SK-N-SH (cell line): ENCODE results near the gene ABCA6. TPM values are rescaled to one million over a fixed set of nuclear protein-coding genes. Genes with fewer than 3 reads are reported as not detected.

Experiments
- CTCF ChIA-PET: fragments of 300-600, 350-600 bp; formaldehyde crosslinking; extraction: SDS; loops from one replicate; lab custom pipeline; 2021; lab: Yijun Ruan, JAX
- POLR2A ChIA-PET: fragments of 350-600 bp; sonication (Branson Sonifier 250); formaldehyde crosslinking; extraction: SDS; loops from one replicate; lab custom pipeline; 2020; ENCODE audit warnings: antibody characterized with exemption, inconsistent platforms; lab: Yijun Ruan, JAX
- DNase-seq: peaks from one replicate; pipeline ENCODE4 v3.0.0; 2012
- H2AFZ ChIP-seq: fragments of 200-600 bp; sonication (generic); 2 replicates; pipeline ENCODE4 v1.8.1; 2016; ENCODE audit warnings: antibody characterized with exemption, mild to moderate bottlenecking, low read depth
- H3F3A ChIP-seq: fragments of 200-600 bp; sonication (generic); replicated peaks from 2 replicates; pipeline ENCODE3; 2016; ENCODE audit warnings: antibody characterized with exemption, mild to moderate bottlenecking; ENCODE audit not compliant: insufficient read depth
- H3K27ac ChIP-seq, 2 experiments: fragments of 200-500 bp in 1 of 2; fragments of 200-600 bp in 1 of 2; sonication (Bioruptor generic) in 1 of 2; sonication (generic), shearing (Covaris generic) in 1 of 2; 2 replicates each; pipeline versions ENCODE4 v1.5.1 to v1.6.1; 2014 to 2016; ENCODE audit warnings: low read depth in 2 of 2, inconsistent platforms in 1 of 2, low read length in 1 of 2, mild to moderate bottlenecking in 1 of 2, mixed read lengths in 1 of 2
- H3K27me3 ChIP-seq: fragments of 200-600 bp; sonication (generic), shearing (Covaris generic); 2 replicates; pipeline ENCODE4 v1.6.1; 2016; ENCODE audit warnings: mixed run types; ENCODE audit not compliant: insufficient read depth
- H3K36me3 ChIP-seq, 2 experiments: fragments of 200-500 bp in 1 of 2; fragments of 200-600 bp in 1 of 2; sonication (Bioruptor generic) in 1 of 2; sonication (generic) in 1 of 2; replicated peaks in 1 of 2; 2 replicates each; pipeline versions ENCODE3 to v1.5.1; 2014 to 2016; ENCODE audit warnings: low read length in 1 of 2, mild to moderate bottlenecking in 1 of 2; ENCODE audit not compliant: insufficient read depth in 2 of 2, control insufficient read depth in 1 of 2
- H3K4me1 ChIP-seq, 2 experiments: fragments of 200-500 bp in 1 of 2; fragments of 200-600 bp in 1 of 2; sonication (Bioruptor generic) in 1 of 2; sonication (generic), shearing (Covaris generic) in 1 of 2; 2 replicates each; pipeline versions ENCODE4 v1.5.1 to v1.6.1; 2014 to 2016; ENCODE audit warnings: low read depth in 1 of 2, low read length in 1 of 2, mixed run types in 1 of 2; ENCODE audit not compliant: insufficient read depth in 2 of 2, control insufficient read depth in 1 of 2
- H3K4me2 ChIP-seq: fragments of 200-600 bp; sonication (generic), shearing (Covaris generic); 2 replicates; pipeline ENCODE4 v1.6.1; 2017; ENCODE audit warnings: mixed run types
- H3K4me3 ChIP-seq, 2 experiments: fragments of 200-500 bp in 1 of 2; fragments of 200-600 bp in 1 of 2; sonication (Bioruptor generic) in 1 of 2; sonication (generic), shearing (Covaris generic) in 1 of 2; 2 replicates each; pipeline versions ENCODE4 v1.5.1 to v1.8.1; 2014 to 2016; ENCODE audit warnings: low read depth in 2 of 2, inconsistent platforms in 1 of 2, low read length in 1 of 2, mild to moderate bottlenecking in 1 of 2, mixed read lengths in 1 of 2, moderate library complexity in 1 of 2
- H3K79me2 ChIP-seq: fragments of 200-600 bp; sonication (generic); 2 replicates; pipeline ENCODE4 v1.8.1; 2017; ENCODE audit warnings: mild to moderate bottlenecking; ENCODE audit not compliant: insufficient read depth
- H3K9ac ChIP-seq: fragments of 200-600 bp; sonication (generic); 2 replicates; pipeline ENCODE4 v1.6.1; 2017; ENCODE audit warnings: mixed run types
- H3K9me2 ChIP-seq: fragments of 200-600 bp; sonication (generic); 2 replicates; pipeline ENCODE4 v1.6.1; 2017; ENCODE audit warnings: mixed run types
- H3K9me3 ChIP-seq: fragments of 200-600 bp; sonication (generic); 2 replicates; pipeline ENCODE4 v1.6.1; 2017; ENCODE audit warnings: mixed run types, mild to moderate bottlenecking, moderate library complexity
- H4K20me1 ChIP-seq: fragments of 200-600 bp; sonication (generic); 2 replicates; pipeline ENCODE4 v1.6.1; 2017; ENCODE audit warnings: mild to moderate bottlenecking, mixed run types; ENCODE audit not compliant: insufficient read depth
- CHD2 ChIP-seq: fragments of 150-350 bp; IDR thresholded peaks from 2 replicates; pipeline ENCODE4 v1.6.1; 2018; ENCODE audit warnings: low read length; ENCODE audit not compliant: partially characterized antibody
- CTCF ChIP-seq: fragments of 200-600 bp; sonication (generic); IDR thresholded peaks from 2 replicates; pipeline ENCODE4 v1.6.1; 2017; ENCODE audit warnings: antibody characterized with exemption, mild to moderate bottlenecking, moderate library complexity
- EP300 ChIP-seq, 2 experiments: IDR thresholded peaks; 2 replicates each; pipeline versions ENCODE4 v1.4.0 to v1.6.1; 2012; ENCODE audit warnings: borderline replicate concordance in 1 of 2, low read depth in 1 of 2, low read length in 1 of 2
- EZH2phosphoT487 ChIP-seq: fragments of 200-600 bp; sonication (generic); IDR thresholded peaks from 2 replicates; pipeline ENCODE4 v1.6.1; 2017; ENCODE audit warnings: low read depth, mixed run types, mild to moderate bottlenecking, antibody characterized with exemption, moderate library complexity, borderline replicate concordance
- FOSL2 ChIP-seq: IDR thresholded peaks from 2 replicates; pipeline ENCODE4 v1.4.0; 2012; ENCODE audit warnings: low read depth, mild to moderate bottlenecking, moderate library complexity, borderline replicate concordance
- FOXJ3 ChIP-seq: sonication (generic); formaldehyde crosslinking; IDR thresholded peaks from 2 replicates; pipeline ENCODE4 v1.5.1; 2020; ENCODE audit warnings: mild to moderate bottlenecking, missing genetic modification reagents
- FOXM1 ChIP-seq: IDR thresholded peaks from 2 replicates; pipeline ENCODE4 v1.4.0; 2012; ENCODE audit warnings: low read depth, mild to moderate bottlenecking
- GABPA ChIP-seq: IDR thresholded peaks from 2 replicates; pipeline ENCODE4 v1.4.0; 2012; ENCODE audit warnings: low read depth, mild to moderate bottlenecking
- GATA2 ChIP-seq: sonication (generic); formaldehyde crosslinking; IDR thresholded peaks from 2 replicates; pipeline ENCODE4 v1.5.0; 2020; ENCODE audit warnings: mild to moderate bottlenecking, missing genetic modification reagents
- MXI1 ChIP-seq: IDR thresholded peaks from 2 replicates; pipeline ENCODE4 v1.6.1; 2012; ENCODE audit warnings: mild to moderate bottlenecking, low read depth, low read length, improper control_type of control experiment
- NRF1 ChIP-seq: IDR thresholded peaks from 2 replicates; pipeline ENCODE4 v1.6.1; 2012; ENCODE audit warnings: low read depth, mild to moderate bottlenecking, low read length
- POLR2AphosphoS5 ChIP-seq: IDR thresholded peaks from 2 replicates; pipeline ENCODE4 v1.6.1; 2012; ENCODE audit warnings: low read depth, low read length
- RAD21 ChIP-seq: IDR thresholded peaks from 2 replicates; pipeline ENCODE4 v1.6.1; 2012; ENCODE audit warnings: mild to moderate bottlenecking, low read length
- RCOR1 ChIP-seq: fragments of 150-350 bp; IDR thresholded peaks from 2 replicates; pipeline ENCODE4 v1.6.1; 2017; ENCODE audit warnings: antibody characterized with exemption, low read length
- SMC3 ChIP-seq: IDR thresholded peaks from 2 replicates; pipeline ENCODE4 v1.6.1; 2012; ENCODE audit warnings: low read depth, low read length, improper control_type of control experiment
- TAF1 ChIP-seq: IDR thresholded peaks from 2 replicates; pipeline ENCODE4 v1.6.1; 2012; ENCODE audit warnings: low read depth, mild to moderate bottlenecking, low read length, moderate library complexity, borderline replicate concordance
- TCF12 ChIP-seq: IDR thresholded peaks from 2 replicates; pipeline ENCODE4 v1.4.0; 2012
- TEAD4 ChIP-seq: IDR thresholded peaks from 2 replicates; pipeline ENCODE4 v1.4.0; 2012; ENCODE audit warnings: mild to moderate bottlenecking, borderline replicate concordance; ENCODE audit not compliant: insufficient read depth
- WGBS: methylation state at CpG from one replicate; pipeline ENCODE4 v1.1.6; 2017; ENCODE audit warnings: low lambda C conversion rate; 5-methylcytosine and 5-hydroxymethylcytosine counted together
- polyA plus RNA-seq, 3 experiments: library from polyadenylated mRNA; depleted of rRNA; stranded (reverse); fragments of >200 nt; gene quantifications; 2 replicates each; pipeline ENCODE4 v1.2.3, GENCODE V29; 2012
- TF ChIP-seq, protein P1 (sequence below): fragments of 150-350 bp; IDR thresholded peaks from 2 replicates; pipeline ENCODE4 v1.6.1; 2016; ENCODE audit warnings: mild to moderate bottlenecking, low read depth, low read length

ABCA6 gene
- polyA plus RNA-seq, 1 of the 3 experiments (the other 2 are of a cell fraction), result 0.15 TPM

- Histone ChIP-seq H3K4me1 (peaks cover 0 to 6% of the 10 kb centered on the region in 2 experiments; a peak in 2 of 4 replicates), H2AFZ (peak overlapping the region; percentile 20; the same call in 1 of the 2 replicates), H3K4me2 (no peak overlapping the region), H4K20me1 (no peaks in the 10 kb centered on the region), H3K27me3 (no peaks in the 10 kb centered on the region; the same call in 1 of the 2 replicates), H3F3A (no peaks in the 10 kb centered on the region), H3K9ac (no peak overlapping the region), H3K36me3 (no peaks in the 10 kb centered on the region), H3K27ac (no peak overlapping the region), H3K9me2 (no peaks in the 10 kb centered on the region), H3K79me2 (no peaks in the 10 kb centered on the region), H3K9me3 (no peaks in the 10 kb centered on the region), H3K4me3 (no peak overlapping the region)
- TF ChIP-seq CTCF (peak; percentile 17), EZH2phosphoT487 (no peak), TCF12 (no peak), RAD21 (peak; percentile 7; the same call in 1 of the 2 replicates), FOXM1 (no peak)
- TF ChIP-seq, protein P1, sequence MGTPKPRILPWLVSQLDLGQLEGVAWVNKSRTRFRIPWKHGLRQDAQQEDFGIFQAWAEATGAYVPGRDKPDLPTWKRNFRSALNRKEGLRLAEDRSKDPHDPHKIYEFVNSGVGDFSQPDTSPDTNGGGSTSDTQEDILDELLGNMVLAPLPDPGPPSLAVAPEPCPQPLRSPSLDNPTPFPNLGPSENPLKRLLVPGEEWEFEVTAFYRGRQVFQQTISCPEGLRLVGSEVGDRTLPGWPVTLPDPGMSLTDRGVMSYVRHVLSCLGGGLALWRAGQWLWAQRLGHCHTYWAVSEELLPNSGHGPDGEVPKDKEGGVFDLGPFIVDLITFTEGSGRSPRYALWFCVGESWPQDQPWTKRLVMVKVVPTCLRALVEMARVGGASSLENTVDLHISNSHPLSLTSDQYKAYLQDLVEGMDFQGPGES, result no peak
- WGBS, result 27% methylated on average over 4 of the region's 4 CpGs
- ChIA-PET POLR2A (no interaction called here), CTCF (interaction anchor here (0.8 kb wide), 1 partner anchor 28 kb away, joined by 3 read pairs; no protein-coding TSS in a partner anchor)
- DNase-seq, result no peak
Measured at GRCh38 chr17:69067274-69068047, 74.2 kb downstream of the ABCA6 start.

GRCh38 chr17:69066482-69066881, 75.2 kb downstream of the ABCA6 start:
- Histone ChIP-seq H3K4me3 (no peak overlapping the region), H3K79me2 (no peaks in the 10 kb centered on the region), H3K9me2 (no peaks in the 10 kb centered on the region), H3F3A (no peaks in the 10 kb centered on the region), H3K27me3 (no peaks in the 10 kb centered on the region; the same call in 1 of the 2 replicates), H3K9me3 (no peaks in the 10 kb centered on the region), H3K9ac (no peak overlapping the region), H3K4me2 (no peak overlapping the region), H3K36me3 (no peaks in the 10 kb centered on the region), H3K4me1 (peaks cover 0 to 6% of the 10 kb centered on the region in 2 experiments; a peak in 2 of 4 replicates), H4K20me1 (no peaks in the 10 kb centered on the region), H2AFZ (no peak overlapping the region), H3K27ac (no peak overlapping the region)
- WGBS, result 54% methylated on average over 7 of the region's 7 CpGs
- ChIA-PET POLR2A (no interaction called here), CTCF (no interaction called here)
- TF ChIP-seq POLR2AphosphoS5 (no peak), GATA2 (CRISPR knock-in tag) (no peak), GABPA (no peak), FOXM1 (no peak), FOSL2 (no peak), RAD21 (no peak), EP300 (IDR thresholded peaks at IDR 0.05; ENCODE audit: borderline replicate concordance in 1 of 2, low read depth in 1 of 2, low read length in 1 of 2) (no peak), NRF1 (no peak), TEAD4 (no peak), MXI1 (no peak), TAF1 (no peak), RCOR1 (no peak), SMC3 (no peak), CHD2 (no peak), FOXJ3 (no peak)
- TF ChIP-seq, all 33 proteins: peak for 0
- DNase-seq, result no peak
